Natural killer cell (primary cell): Measurements from ENCODE around the gene ATP6V1A. TPM values are rescaled to one million over a fixed set of nuclear protein-coding genes. Genes with fewer than 3 reads are reported as not detected.
"Not testable (repeated sequence)": the region's sequence is repeated elsewhere in the genome, so short reads cannot be mapped to it uniquely, and the experiment has no call there.

Experiments
- ATAC-seq, 3 donors: fragments of 150-1000 bp in 2 of 3; fragments of 200-7000 bp in 1 of 3; cut with Tn5 transposase; 1 replicate in 1 of 3; 2 replicates in 2 of 3; pipeline ENCODE4 v1.10.0; 2021; ENCODE audit warnings: mild to moderate bottlenecking in 2 of 3, moderate library complexity in 2 of 3
- DNase-seq, 2 donors: peaks; one replicate each; pipeline versions ENCODE4 v3.0.0 to v3.0.0-alpha.2; 2013 to 2021; ENCODE audit warnings: mixed read lengths in 1 of 2
- H3K27ac ChIP-seq: one replicate; pipeline ENCODE4 v1.5.1; 2013; ENCODE audit warnings: mild to moderate bottlenecking, low read length
- H3K27me3 ChIP-seq: one replicate; pipeline ENCODE4 v1.6.1; 2013; ENCODE audit warnings: low read length; ENCODE audit not compliant: control insufficient read depth, insufficient read depth
- H3K36me3 ChIP-seq: one replicate; pipeline ENCODE4 v1.6.1; 2013; ENCODE audit warnings: low read length; ENCODE audit not compliant: control insufficient read depth, insufficient read depth
- H3K4me1 ChIP-seq: one replicate; pipeline ENCODE4 v1.6.1; 2013; ENCODE audit warnings: low read length; ENCODE audit not compliant: control insufficient read depth, insufficient read depth
- H3K4me3 ChIP-seq: one replicate; pipeline ENCODE4 v1.5.1; 2013; ENCODE audit warnings: low read length
- H3K9me3 ChIP-seq: one replicate; pipeline ENCODE4 v1.6.1; 2013; ENCODE audit warnings: low read length; ENCODE audit not compliant: control insufficient read depth, insufficient read depth
- H3K27ac Mint-ChIP-seq, 2 donors: one replicate each; pipeline ENCODE4 v1.8.0; 2022; ENCODE audit warnings: mild to moderate bottlenecking in 2 of 2, mixed read lengths in 2 of 2, moderate library complexity in 1 of 2
- H3K27me3 Mint-ChIP-seq, 2 donors: one replicate each; pipeline ENCODE4 v1.8.0; 2022; ENCODE audit warnings: low read depth in 2 of 2, mixed read lengths in 2 of 2
- H3K36me3 Mint-ChIP-seq: one replicate; pipeline ENCODE4 v1.8.0; 2022; ENCODE audit warnings: mixed read lengths
- H3K4me1 Mint-ChIP-seq, 2 donors: one replicate each; pipeline ENCODE4 v1.8.0; 2022; ENCODE audit warnings: mixed read lengths in 2 of 2
- H3K4me3 Mint-ChIP-seq: one replicate; pipeline ENCODE4 v1.8.0; 2022; ENCODE audit warnings: mild to moderate bottlenecking, moderate library complexity, mixed read lengths
- H3K9me3 Mint-ChIP-seq, 2 donors: one replicate each; pipeline ENCODE4 v1.8.0; 2022; ENCODE audit warnings: mixed read lengths in 2 of 2
- CTCF ChIP-seq: fragments of 200-600 bp; IDR thresholded peaks from one replicate; pipeline ENCODE4 v1.8.0; 2022; ENCODE audit warnings: antibody characterized with exemption
- WGBS: methylation state at CpG from one replicate; pipeline ENCODE4 v1.1.7; 2013; ENCODE audit warnings: missing lambda C conversion rate; ENCODE audit not compliant: insufficient coverage; 5-methylcytosine and 5-hydroxymethylcytosine counted together
- intact Hi-C: fragments of 100-400 bp; cut with micrococcal nuclease; formaldehyde crosslinking; loops from one replicate; pipeline ENCODE4 v1.14.2; 2022
- total RNA-seq, 4 donors: library from RNA; stranded (reverse); fragments of 120-200 nt in 1 of 4; gene quantifications; one replicate each; pipeline versions ENCODE4 v1.2.3 to v1.2.4, GENCODE V29; 2013 to 2022

Gene ATP6V1A
- total RNA-seq, 3 donors from 2014 or later (not counting 1 experiment from before 2014, with no cell fraction given), result 26.3 to 31.9 (median 30.0) TPM

DNA sequence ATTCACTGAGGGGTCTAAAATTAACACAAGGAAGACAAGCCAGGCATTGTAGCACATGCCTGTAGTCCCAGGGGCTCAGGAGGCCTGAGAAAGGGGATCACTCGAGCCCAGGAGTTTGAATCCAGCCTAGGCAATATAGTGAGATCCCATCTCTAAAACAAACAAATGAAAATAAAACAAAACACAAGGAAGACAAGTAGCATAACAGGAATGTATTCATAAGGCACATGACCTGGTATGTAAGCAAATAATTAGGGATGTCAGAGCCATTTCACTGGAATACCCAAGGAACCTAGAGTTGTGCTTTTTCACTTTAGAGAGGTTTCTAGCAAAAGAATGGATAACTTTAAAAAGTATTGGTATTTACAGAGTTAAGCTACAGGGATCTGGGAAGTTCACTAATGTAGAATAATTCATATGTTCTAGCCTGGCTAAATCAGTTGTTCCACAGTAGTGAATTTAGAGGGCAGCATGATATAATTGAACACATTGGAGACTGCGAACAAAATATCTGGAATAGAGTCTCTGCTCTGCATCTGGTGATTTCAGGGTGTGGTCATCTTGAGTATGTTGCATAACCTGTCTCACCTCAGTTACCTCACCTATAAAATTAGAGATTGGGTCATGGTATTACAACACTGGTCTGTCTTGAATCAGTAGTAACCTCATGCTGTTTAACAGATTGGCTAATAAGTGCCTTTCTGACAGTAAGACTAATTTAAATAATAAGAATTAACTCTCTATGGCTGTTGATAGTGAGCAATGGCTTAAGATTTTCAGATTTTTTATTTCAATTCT, 101.0 kb downstream of the ATP6V1A start:
- Histone ChIP-seq H3K27ac (no peak overlapping the region), H3K4me3 (no peak overlapping the region), H3K9me3 (no peaks in the 10 kb centered on the region), H3K27me3 (no peaks in the 10 kb centered on the region), H3K36me3 (no peaks in the 10 kb centered on the region), H3K4me1 (no peaks in the 10 kb centered on the region)
- Mint-ChIP-seq H3K4me3 (no peak overlapping the region), H3K4me1 (no peaks in the 10 kb centered on the region), H3K36me3 (no peaks in the 10 kb centered on the region), H3K27ac (no peak overlapping the region), H3K9me3 (no peaks in the 10 kb centered on the region), H3K27me3 (no peaks in the 10 kb centered on the region)
- ATAC-seq, result no peak
- intact Hi-C loops, result no loop called here
- 87% methylated on average over 2 of the region's 2 CpGs for WGBS
- no peak for TF ChIP-seq CTCF
- DNase-seq, result no peak

GRCh38 chr3:113849071-113849470, 102.2 kb downstream of the ATP6V1A start:
- H3K4me1 Mint-ChIP-seq, H3K27ac ChIP-seq, H3K4me3 Mint-ChIP-seq, H3K9me3 ChIP-seq, H3K4me1 ChIP-seq, H3K27me3 Mint-ChIP-seq, DNase-seq, intact Hi-C loops, ATAC-seq, H3K36me3 Mint-ChIP-seq, H3K27ac Mint-ChIP-seq, H3K27me3 ChIP-seq, H3K36me3 ChIP-seq, H3K4me3 ChIP-seq, H3K9me3 Mint-ChIP-seq: not testable (repeated sequence)
- 89% methylated on average over 1 of the region's 3 CpGs for WGBS

DNA sequence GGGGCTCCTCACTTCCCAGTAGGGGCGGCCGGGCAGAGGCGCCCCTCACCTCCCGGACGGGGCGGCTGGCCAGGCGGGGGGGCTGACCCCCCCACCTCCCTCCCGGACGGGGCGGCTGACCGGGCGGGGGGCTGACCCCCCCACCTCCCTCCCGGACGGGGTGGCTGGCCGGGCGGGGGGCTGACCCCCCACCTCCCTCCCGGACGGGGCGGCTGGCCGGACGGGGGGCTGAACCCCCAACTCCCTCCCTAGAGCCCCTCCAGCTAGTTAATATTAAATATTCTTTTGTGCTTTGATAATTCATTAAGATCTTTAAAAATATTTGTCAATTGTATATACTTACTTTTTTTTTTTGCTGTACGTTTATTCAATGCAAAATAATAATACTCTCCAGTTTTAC, 103.0 kb downstream of the ATP6V1A start:
- H3K4me3 ChIP-seq, intact Hi-C loops, H3K4me3 Mint-ChIP-seq, H3K4me1 Mint-ChIP-seq, H3K9me3 Mint-ChIP-seq, H3K9me3 ChIP-seq, H3K4me1 ChIP-seq, H3K27me3 Mint-ChIP-seq, H3K36me3 Mint-ChIP-seq, H3K27ac Mint-ChIP-seq, H3K36me3 ChIP-seq, ATAC-seq, H3K27me3 ChIP-seq, DNase-seq, H3K27ac ChIP-seq: not testable (repeated sequence)
- WGBS, result 71% methylated on average over 1 of the region's 22 CpGs

DNA sequence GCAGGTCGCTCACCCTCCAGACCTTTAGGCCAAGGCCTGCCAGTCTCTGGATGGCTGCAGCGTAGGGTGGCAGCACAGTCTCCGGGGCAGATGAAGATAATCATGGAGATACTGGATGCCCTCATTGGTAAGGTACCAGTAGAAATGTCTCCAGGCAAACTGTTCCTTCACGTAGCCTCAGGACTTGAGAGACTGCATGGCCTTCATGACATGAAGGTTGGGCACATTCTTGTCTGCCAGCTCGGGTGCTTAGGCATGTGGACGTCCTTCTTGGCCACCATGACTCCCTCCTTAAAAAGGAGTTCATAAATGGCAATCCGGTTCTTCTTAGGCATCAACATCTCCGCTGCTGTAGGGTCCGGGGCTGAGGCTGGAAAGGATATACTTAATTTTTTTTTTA, 103.6 kb downstream of the ATP6V1A start:
- H3K27me3 Mint-ChIP-seq, ATAC-seq, H3K36me3 ChIP-seq, H3K4me3 Mint-ChIP-seq, H3K27ac ChIP-seq, H3K36me3 Mint-ChIP-seq, H3K9me3 ChIP-seq, H3K27ac Mint-ChIP-seq, H3K4me1 Mint-ChIP-seq, DNase-seq, H3K9me3 Mint-ChIP-seq, intact Hi-C loops, H3K4me1 ChIP-seq, H3K4me3 ChIP-seq, H3K27me3 ChIP-seq: not testable (repeated sequence)
- 94% methylated on average over 6 of the region's 9 CpGs for WGBS

- Mint-ChIP-seq H3K4me3 (no peak overlapping the region), H3K27me3 (peaks cover 0 to 7% of the 10 kb centered on the region in 2 donors), H3K4me1 (no peaks in the 10 kb centered on the region), H3K36me3 (no peaks in the 10 kb centered on the region), H3K9me3 (no peaks in the 10 kb centered on the region), H3K27ac (no peak overlapping the region)
- Histone ChIP-seq H3K36me3 (no peaks in the 10 kb centered on the region), H3K4me1 (no peaks in the 10 kb centered on the region), H3K27me3 (no peaks in the 10 kb centered on the region), H3K9me3 (no peaks in the 10 kb centered on the region), H3K4me3 (no peak overlapping the region), H3K27ac (no peak overlapping the region)
- WGBS, result 91% methylated on average over 3 of the region's 3 CpGs
- no peak for DNase-seq
- ATAC-seq, result no peak
- no peak for TF ChIP-seq CTCF
- intact Hi-C loops, result no loop called here
Observed at GRCh38 chr3:113852506-113852905, 105.7 kb downstream of the ATP6V1A start.
